ENCODE data around the gene RAP1GAP. TPM values are rescaled to one million over a fixed set of nuclear protein-coding genes. Genes with fewer than 3 reads are reported as not detected.

RAP1GAP gene
- total RNA-seq, 3 donors from 2014 or later = 0.32 to 7.2 (median 6.0) TPM

Other genes with a start within 250 kb of the RAP1GAP start
- 10 to 100 TPM; 13.8 to 22.3 (median 20.6) TPM for gene NBPF3, start 229.2 kb downstream of the RAP1GAP start, total RNA-seq
- gene ALPL, start 159.9 kb downstream of the RAP1GAP start, total RNA-seq = 10 to 100 TPM in 2 of 3 donors, 1 to 10 TPM in 1; 2.9 to 98.0 (median 17.4) TPM
- 10 to 100 TPM; 56.0 to 86.9 (median 74.7) TPM for gene USP48, start 113.8 kb upstream of the RAP1GAP start, total RNA-seq
- gene LDLRAD2, start 142.9 kb upstream of the RAP1GAP start, total RNA-seq = under 1 TPM in 1 of 3 donors, not detected in 2; 0.33 TPM